NCI-H460 (cell line): Measurements from ENCODE around the gene ERFL. TPM values are rescaled to one million over a fixed set of nuclear protein-coding genes. Genes with fewer than 3 reads are reported as not detected.

Experiments used
- DNase-seq: peaks from one replicate; pipeline ENCODE4 v3.0.0-alpha.2; 2016; ENCODE audit warnings: low read depth; ENCODE audit errors: extremely low read depth
- small RNA-seq, 2 experiments: library from RNA; depleted of rRNA; stranded (forward); fragments of <200 nt; gene quantifications; one replicate each; pipeline ENCODE3, GENCODE V24; 2014
- total RNA-seq: library from RNA; depleted of rRNA; stranded (reverse); fragments of >200 nt; shearing (Covaris generic); gene quantifications from 2 replicates; pipeline ENCODE4 v1.2.3, GENCODE V29; 2014; rRNA removed

Gene ERFL
- total RNA-seq, 1 experiment from 2014 or later = not detected

- DNase-seq = no peak
Observed at GRCh38 chr19:41861846-41862245, 66.4 kb downstream of the ERFL start.

- no peak for DNase-seq
Observed at GRCh38 chr19:41861116-41861768, 67.0 kb downstream of the ERFL start.

- DNase-seq = no peak
Observed at GRCh38 chr19:41860419-41861115, 67.7 kb downstream of the ERFL start.

- peak; percentile 97 for DNase-seq
Observed at GRCh38 chr19:41859618-41860418, 68.4 kb downstream of the ERFL start, which contains the start of gene RPS19. Gene RPS19 (plus strand): TSS chr19:41860255. CDS start chr19:41860775, 520 bp downstream.

GRCh38 chr19:41859213-41859617 is 69.0 kb downstream of the ERFL start:
- no peak for DNase-seq

Small RNAs within 50 kb of the gene (small RNA-seq; reads per million reads assigned to genes)
- gene MIR6797 = 0 to 0.18 reads per million in 2 experiments

Other genes with a start within 250 kb of the ERFL start
- not detected in 2 replicates for gene CEACAM7, start 240.2 kb downstream of the ERFL start, total RNA-seq
- gene CEACAM5, start 219.8 kb downstream of the ERFL start, total RNA-seq = not detected in 2 replicates
- gene CEACAM6, start 172.9 kb downstream of the ERFL start, total RNA-seq = not detected in 2 replicates
- gene CEACAM3, start 131.9 kb downstream of the ERFL start, total RNA-seq = not detected in 2 replicates
- not detected in 2 replicates for gene LYPD4, start 83.8 kb downstream of the ERFL start, total RNA-seq
- gene DMRTC2, start 83.4 kb downstream of the ERFL start, total RNA-seq = not detected in 2 replicates
- 1,900 and 2,127 TPM in 2 replicates for gene RPS19, start 68.2 kb downstream of the ERFL start, total RNA-seq
- not detected in 2 replicates for gene CD79A, start 51.2 kb downstream of the ERFL start, total RNA-seq
- 33.2 and 39.6 TPM in 2 replicates for gene ARHGEF1, start 45.3 kb downstream of the ERFL start, total RNA-seq
- 30.4 and 36.0 TPM in 2 replicates for gene RABAC1, start 30.9 kb upstream of the ERFL start, total RNA-seq
- gene ATP1A3, start 65.8 kb upstream of the ERFL start, total RNA-seq = 0.52 TPM in 1 of 2 replicates, not detected in the other
- gene GRIK5, start 141.8 kb upstream of the ERFL start, total RNA-seq = 0.07 TPM in 1 of 2 replicates, not detected in the other
- 8.4 and 8.7 TPM in 2 replicates for gene ZNF574, start 147.7 kb upstream of the ERFL start, total RNA-seq
- gene POU2F2, start 204.0 kb upstream of the ERFL start, total RNA-seq = 0.02 TPM in 1 of 2 replicates, not detected in the other